Urothelium cell line (cell line): ENCODE results near the gene RAMAC.
"Not testable (repeated sequence)": the region's sequence is repeated elsewhere in the genome, so short reads cannot be mapped to it uniquely, and the experiment has no call there.

ENCODE experiments used
- DNase-seq: peaks from one replicate; pipeline ENCODE4 v3.0.0; 2011; ENCODE audit warnings: low spot score, mixed read lengths
- FAIRE-seq: peaks from 2 replicates; lab custom pipeline; 2011; peaks lifted over from hg19 to GRCh38; lab: Jason Lieb, UNC

Gene RAMAC

GRCh38 chr15:83012076-83012426 lies 26.0 kb downstream of the RAMAC start:
- DNase-seq (peak; percentile 18), FAIRE-seq (no peak)

- DNase-seq (no peak), FAIRE-seq (no peak)
Measured at GRCh38 chr15:83012636-83013035, 26.6 kb downstream of the RAMAC start.

DNA sequence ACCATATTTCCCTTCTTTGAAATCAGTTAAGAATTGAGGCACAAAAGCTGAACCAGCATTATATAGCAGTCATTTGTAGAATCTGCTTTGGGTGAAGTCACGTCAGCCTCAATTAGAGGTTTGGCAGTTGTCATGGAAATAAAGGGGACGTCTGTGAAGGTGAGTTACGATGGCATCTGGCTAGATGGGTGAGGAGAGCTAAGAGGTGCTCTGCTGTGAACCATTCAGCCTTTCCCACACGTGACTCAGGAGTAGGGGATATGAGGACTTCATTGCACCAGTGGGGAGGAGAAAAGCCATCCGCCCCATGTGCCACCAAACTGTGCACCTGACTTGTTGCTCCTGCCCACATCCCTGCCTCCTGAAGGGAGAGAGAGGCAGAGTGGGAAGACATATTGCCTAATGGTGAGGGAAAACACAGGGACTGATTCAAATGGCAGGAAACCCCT lies 28.2 kb downstream of the RAMAC start:
- DNase-seq (no peak), FAIRE-seq (no peak)

DNA sequence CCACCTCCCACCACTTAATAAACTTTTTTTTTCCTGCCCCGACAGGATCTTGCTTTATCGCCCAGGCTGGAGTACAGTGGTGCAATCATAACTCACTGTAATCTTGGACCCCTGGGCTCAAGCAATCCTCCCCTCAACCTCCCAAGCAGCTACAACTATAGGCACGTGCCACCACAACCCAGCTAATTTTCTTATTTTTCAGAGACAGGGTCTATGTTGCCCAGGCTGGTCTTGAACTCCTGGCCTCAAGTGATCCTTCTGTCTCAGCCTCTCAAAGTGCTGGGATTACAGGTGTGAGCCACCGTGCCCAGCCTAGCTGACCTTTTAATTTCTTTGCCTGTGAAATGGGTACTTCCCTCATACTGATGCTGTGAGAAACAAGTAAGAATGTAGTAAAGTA lies 29.4 kb downstream of the RAMAC start:
- FAIRE-seq (no peak), DNase-seq (no peak)

GRCh38 chr15:83016906-83017305 lies 30.9 kb downstream of the RAMAC start:
- no peak for FAIRE-seq
- DNase-seq = no peak

GRCh38 chr15:83018436-83018835 lies 32.4 kb downstream of the RAMAC start:
- FAIRE-seq = no peak
- DNase-seq = no peak

- DNase-seq (peak; percentile 77), FAIRE-seq (no peak)
Measured at GRCh38 chr15:83030021-83030420, 44.0 kb downstream of the RAMAC start.

- FAIRE-seq, DNase-seq: not testable (repeated sequence)
Measured at GRCh38 chr15:83031234-83031633, 45.2 kb downstream of the RAMAC start.

DNA sequence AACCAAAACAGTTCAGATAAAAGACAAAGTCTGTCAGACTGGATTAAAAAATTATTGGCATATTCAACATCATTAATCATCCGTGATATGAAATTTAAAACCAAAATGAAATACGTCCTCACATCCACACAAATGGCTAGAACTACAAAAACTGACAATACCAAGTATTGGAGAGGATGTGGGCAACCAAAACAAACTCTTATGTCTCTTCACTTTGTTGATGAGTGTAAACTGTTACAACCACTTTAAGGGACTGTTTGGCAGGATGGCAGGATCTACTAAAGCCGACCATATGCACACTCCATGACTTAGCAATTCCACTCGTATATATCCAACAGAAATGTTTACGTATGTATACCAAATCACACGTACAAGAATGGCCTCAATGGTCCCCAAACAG lies 50.2 kb downstream of the RAMAC start:
- no peak for DNase-seq
- no peak for FAIRE-seq

DNA sequence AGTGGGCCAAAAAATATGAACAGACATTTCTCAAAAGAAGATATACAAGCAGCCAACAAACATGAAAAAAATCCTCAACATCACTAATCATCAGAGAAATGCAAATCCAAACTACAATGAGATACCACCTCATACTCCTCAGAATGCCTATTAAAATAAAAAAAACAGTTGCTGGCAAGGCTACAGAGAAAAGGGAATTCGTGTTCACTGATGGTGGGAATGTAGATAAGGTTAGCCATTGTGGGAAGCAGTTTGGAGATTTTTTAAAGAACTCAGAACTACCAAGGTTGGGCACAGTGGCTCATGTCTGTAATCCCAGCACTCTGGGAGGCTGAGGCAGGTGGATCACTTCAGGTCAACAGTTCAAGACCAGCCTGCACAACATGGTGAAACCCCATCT lies 53.2 kb downstream of the RAMAC start:
- FAIRE-seq (no peak), DNase-seq (no peak)
